ENCODE data around the gene CHST3. TPM values are rescaled to one million over a fixed set of nuclear protein-coding genes. Genes with fewer than 3 reads are reported as not detected.
"Not testable (repeated sequence)": the region's sequence is repeated elsewhere in the genome, so short reads cannot be mapped to it uniquely, and the experiment has no call there.

CHST3 gene
- total RNA-seq, 1 donor from 2014 or later, result 1.3 TPM

DNA sequence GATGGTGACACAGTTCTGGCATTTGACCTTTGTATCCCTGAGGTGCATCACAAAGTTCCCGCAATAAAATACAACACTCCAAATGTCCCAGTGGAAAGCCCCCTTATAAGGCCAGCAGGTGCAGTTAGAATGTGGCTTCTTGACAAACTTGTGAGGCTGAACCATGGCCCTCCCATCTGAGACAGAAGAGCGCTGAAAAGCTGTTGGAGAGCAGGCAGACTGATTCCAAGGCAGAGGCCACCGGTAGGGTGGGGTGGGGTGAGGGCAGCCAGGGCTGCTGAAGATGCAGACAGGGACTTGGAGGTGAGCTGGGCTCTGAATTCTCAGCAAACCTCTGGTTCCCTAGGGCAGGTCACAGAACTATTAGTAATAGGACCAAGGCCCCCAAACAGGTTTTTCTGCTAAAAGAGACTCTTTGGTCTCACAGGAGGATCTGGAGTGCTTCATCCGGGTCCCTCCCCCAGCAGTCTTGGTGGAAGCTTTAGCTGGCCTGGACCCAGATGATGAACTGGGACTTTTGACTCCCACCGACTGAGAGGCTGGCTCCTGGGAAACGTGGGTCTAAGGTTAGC is 15.6 kb upstream of the CHST3 start:
- ATAC-seq (no peak), DNase-seq (ENCODE audit: low spot score) (no peak)

DNA sequence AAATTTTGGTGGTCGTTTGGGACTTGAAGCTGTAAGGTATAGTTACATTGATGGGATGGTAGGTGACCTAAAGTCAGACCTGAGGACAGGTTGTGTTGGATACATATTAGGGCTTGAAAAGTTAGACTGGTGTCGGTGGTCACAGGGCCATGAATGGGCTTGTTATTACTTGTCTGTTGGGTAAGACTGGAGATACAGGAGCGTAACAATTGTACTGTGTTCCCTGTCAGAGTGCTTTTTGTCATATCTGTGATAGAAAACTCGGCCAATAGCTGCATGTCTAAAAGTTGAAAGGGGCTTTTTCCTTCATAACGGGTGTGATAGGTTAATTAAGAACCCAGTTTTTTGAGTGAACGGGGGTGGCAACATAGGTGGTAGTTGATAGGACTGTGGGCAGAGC is 13.5 kb upstream of the CHST3 start:
- no peak for DNase-seq (ENCODE audit: low spot score)

DNA sequence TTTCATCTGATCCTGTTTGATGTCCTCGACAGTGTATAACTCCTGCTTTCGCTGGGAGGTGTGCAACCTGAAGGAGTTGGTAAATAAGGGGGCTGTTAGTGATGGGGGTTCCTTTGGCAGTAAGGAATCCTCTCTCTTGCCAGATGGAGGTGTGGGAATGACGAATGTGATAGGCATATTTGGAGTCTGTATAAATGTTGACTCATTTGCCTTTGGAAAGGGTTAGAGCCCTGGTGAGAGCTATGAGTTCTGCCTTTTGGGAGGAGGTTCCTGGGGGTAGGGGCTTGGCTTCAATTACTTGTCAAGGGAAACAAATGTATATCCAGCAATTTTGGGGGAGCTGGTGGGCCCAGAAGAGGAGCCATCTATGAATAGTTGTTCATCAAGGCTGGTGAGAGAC is 11.4 kb upstream of the CHST3 start:
- DNase-seq (ENCODE audit: low spot score), result no peak

More for the DNA sequence above, 13.5 kb upstream of the CHST3 start:
- ATAC-seq, result no peak

DNA sequence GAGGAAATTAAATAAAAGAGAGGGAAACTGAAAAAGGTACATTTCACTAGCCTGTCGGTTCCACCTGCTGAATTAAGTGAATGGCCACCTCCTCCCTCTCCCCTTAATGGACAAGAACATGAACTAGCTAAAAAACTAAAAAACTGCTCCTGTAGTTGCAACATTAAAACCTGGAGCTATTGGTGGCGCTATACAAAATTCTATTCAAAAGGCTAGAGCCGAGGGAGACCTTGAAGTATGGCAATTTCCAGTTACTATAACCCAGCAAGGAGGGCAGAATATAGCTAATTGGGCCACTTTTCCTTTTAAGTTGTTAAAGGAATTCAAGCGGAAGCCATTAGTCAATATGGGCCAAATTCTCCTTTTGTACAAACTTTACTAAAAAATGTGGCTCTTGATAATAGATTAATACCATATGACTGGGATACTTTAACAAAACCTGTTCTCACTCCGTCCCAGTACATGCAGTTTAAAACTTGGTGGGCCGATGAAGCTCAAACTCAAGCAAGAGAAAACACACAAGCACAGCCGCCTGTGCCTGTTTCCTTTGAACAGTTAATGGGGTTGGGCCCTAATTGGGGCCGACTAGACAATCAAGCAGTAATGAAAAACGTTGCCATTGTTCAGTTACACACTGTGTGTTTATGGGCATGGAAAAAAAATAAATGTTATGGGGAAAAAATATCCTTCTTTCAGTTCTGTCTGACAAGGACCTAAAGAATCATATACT is 6.5 kb upstream of the CHST3 start:
- ATAC-seq (no peak), DNase-seq (ENCODE audit: low spot score) (no peak)

More for the DNA sequence above, 11.4 kb upstream of the CHST3 start:
- no peak for ATAC-seq

DNA sequence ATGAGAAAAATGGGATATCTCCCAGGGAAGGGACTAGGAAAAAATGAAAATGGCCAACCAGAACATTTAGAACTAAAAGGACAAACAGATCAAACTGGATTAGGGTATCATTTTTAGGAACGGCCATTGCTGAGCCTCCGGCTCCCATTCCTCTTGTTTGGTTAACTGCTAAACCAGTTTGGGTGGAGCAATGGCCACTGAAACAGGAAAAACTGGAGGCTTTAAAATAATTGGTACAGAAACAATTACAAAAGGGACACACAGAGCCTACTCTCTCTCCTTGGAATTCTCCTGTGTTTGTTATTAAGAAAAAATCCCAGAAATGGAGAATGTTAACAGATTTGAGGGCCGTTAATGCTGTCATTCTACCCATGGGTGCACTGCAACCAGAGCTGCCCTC is 4.7 kb upstream of the CHST3 start:
- no peak for ATAC-seq
- DNase-seq (ENCODE audit: low spot score), result no peak

DNA sequence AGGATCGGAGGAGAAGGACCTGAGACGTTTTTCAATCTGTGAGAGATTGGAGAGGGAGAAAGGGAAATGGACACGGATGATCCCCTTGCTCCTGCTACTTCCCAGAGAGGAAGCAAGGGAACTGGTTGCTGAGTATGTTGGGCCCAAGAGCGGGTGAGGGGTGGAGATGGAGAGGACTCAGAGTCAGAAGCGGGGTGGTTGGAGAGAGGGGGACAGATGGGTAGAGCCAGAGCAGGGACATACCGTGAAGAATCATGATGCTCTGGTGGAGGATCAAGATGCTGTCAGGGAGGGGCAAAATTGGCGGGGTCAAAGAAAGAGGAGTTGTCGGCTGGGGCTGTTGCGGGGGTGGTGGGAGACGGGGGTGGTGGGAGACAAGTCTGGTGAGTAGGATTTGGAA is 2.4 kb upstream of the CHST3 start:
- no peak for ATAC-seq
- DNase-seq (ENCODE audit: low spot score), result no peak

DNA sequence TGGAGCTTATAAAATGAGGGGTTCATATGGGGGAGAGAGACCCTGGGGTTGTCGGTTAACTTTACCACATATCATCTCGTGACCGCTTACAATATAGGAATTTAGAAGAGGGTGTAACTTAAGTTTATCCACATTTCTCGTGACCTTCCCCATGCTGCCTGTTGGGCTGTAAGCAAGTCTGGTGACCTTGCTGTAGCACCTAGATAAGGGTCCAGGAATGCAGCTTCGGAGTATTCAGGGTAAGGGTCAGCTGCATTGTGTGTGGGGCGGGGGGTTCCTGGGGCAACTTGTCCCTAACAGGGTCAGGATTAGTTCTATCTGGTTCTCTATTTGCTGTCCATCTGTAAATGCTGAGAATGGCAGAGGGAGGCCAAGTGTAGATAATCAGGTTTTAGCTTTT is 1.3 kb upstream of the CHST3 start:
- DNase-seq (ENCODE audit: low spot score) (no peak), ATAC-seq (no peak)

DNA sequence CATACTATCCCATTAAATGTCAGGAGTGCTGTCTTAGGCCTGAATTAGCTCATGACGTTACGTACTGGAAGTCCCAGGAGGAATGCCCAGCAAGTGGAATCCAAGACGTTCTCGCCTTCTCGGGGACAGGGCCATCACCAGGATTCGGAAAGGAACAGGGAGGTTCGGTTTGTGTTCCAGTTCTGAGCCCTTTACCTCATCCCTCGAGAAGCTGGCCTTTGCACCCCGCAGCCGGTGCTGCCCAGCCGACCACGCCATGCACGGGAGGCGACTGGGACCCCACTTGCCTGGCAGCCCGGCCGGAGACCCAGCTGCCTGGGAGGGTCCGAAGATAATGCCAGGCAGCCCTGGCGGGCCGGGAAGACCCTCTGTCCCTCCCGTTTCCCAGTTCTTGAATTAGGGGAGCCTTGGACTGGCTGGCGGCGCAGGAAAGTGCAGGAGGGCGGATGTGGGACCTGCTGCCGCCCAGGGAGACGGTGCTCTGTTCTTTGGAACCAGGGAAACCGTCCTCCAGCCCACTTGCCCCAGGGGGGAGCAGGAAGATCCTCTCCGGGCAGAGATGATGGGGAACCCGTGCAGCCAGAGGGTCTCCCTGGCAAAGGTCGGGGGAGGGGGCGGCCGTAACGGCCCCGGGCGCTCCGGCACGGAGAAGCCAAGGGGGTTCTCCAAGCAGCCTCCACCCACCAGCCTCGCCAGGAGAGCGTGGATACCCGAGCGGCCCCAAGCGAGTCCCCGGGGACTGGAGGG is 671 bp upstream of the CHST3 start:
- ATAC-seq (peak; percentile 24), DNase-seq (ENCODE audit: low spot score) (no peak)

DNA sequence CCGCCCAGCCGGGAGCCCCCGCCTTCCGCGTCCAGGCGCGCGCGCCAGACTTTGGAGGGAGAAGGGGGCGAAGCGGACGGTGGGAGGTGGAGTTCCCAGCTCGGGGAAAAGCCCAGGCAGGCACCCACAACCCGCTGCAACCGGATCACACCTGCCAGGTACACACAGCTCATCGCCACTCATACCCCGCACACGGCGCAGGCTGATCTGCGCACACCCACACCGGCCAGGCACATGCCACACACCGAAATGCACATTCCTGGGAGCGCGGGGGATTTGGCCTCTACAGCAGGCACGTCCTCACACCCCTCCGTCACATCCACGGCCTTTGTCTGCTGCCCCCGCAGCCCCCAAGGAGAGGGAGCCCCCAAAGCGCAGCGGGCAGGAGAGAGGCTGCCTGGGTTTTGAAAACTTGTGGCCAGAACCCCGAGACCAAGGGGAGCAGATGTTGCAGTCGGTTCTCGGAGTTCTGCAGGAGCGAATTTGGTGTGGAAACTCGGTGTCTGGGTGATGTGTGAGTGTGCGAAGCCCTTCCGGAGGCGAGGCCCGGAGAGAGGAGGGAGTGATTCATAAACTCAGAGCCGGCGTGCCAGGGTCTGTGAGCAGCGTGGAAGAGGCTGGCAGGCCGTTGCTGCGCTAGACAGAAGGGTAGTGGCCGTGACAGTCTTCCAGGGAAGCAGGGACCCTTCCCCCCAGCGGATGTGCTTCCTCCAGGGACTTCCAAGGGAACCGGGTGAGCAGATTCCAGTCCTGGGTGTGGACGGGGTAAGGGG is 734 bp downstream of the CHST3 start:
- ATAC-seq (peak; percentile 14), DNase-seq (ENCODE audit: low spot score) (no peak)

DNA sequence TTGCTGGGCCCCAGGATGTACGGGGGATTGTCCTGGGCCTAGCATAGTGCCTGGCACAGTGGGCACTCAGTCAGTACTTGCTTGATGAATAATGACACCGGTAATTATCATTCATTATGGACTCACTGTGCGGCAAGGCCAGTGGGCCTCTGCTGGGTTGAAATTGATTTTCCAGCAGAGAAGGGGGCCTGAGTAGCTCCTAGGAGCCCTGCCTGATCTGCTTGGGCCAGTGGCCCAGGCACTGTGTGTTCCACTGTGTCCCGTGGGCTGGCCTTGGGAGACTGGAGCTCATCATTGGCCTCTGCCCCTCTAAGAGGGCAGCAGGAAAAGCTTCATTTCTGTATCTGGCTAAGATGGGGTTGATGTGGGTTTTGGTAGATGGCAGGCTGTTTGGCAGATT is 1.4 kb downstream of the CHST3 start:
- DNase-seq (ENCODE audit: low spot score) (no peak), ATAC-seq (no peak)

DNA sequence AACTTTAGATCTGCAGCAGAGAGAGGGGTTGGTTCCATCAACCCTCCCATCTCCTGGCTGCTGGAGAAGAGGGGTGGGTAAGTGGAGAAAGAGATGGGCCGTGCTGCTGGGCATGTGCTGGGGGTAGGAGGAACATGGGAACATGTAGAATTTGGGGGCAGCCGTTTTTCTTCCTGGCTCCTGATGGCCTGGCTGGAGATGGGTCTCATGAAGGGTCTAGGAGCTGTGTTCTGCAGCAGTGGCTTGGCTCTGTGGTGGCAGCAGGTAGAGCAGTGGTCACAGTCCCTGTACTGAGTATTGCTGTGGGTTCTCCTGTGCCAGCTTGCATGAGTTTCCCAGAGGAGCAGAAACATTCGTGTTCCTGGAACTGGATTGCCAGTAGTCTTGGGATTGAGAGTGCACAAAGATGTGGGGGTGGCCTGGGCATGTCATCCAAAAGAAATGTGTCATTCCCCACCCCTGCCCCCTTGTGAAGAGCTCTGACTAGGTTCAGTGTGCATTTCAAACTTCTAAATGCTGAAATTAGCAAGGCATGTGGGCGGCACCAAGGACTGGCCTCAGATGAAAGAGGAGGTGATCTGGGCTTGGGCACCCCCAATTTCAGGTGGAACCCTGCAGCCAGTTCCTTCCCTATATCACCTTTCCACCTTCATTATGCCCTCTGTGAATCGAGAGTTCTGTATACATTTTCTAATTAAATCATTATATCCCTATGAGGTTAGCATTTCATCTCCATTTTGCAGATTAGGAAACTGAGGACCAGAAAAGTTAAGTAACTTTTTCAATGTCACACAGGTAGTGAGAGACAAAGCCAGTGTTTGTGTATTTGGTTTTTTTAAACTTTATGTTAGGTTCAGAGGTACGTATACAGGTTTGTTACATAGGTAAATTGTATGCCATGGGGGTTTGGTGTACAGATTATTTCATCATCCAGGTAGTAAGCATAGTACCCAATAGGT is 2.1 kb downstream of the CHST3 start:
- DNase-seq (ENCODE audit: low spot score), result no peak

DNA sequence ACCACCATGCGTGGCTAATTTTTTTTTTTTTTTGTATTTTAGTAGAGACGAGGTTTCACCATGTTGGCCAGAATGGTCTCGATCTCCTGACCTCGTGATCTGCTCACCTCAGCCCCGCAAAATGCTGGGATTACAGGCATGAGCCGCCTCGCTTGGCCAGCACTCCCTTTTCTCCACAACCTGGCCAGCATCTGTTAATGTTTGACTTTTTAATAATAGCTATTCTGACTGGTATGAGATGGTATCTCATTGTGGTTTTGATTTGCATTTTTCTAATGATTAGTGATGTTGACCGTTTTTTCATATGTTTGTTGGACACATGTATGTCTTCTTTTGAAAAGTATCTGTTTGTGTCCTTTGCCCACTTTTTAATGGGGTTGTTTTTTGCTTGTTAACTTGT is 3.8 kb downstream of the CHST3 start:
- not testable (repeated sequence) for ATAC-seq

More for the DNA sequence above, 2.1 kb downstream of the CHST3 start:
- no peak for ATAC-seq

DNA sequence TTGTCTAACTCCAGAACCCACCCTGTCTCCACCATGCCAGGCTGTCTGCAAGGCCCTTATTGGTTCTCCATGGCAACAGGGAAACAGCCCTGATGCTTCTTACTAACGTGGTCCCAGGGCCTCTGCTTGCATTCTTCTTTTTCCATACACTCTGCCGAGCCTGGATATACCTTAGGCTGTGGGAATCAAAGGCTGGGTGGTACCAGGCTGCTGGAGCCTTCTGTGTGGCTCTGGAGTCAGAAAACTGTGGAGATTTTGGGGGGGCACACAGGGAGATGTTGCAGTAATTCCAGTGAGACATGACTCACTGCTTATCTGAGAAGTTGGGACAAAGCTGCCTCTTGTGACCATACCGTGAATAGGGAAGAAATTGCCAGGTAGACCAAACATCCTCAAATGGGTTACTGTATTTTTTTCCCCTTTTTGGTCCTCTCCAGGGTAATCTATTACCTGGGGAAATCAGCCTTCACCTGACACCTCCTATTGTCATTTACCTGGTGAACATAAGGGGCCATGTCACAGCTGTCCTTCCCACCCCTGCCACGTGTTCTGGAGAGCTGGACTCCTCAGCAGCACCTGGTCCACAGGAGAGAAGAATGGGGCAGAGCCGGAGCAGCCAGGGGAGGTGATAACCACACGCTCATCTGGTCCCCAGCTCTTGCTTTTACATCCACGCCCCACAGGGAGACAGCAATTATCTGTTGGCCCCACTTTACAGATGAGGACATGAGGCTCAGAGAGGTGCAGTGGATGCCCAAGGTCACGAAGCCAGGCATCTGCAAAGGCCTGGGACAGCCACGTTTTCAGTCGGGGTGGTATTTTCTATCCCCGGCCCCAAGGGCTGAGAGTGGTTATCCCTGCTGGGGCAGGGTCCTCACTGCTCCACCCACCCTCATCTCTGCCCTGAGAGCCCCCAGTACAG is 4.6 kb downstream of the CHST3 start:
- DNase-seq (ENCODE audit: low spot score) (no peak), ATAC-seq (no peak)

More for the DNA sequence above, 3.8 kb downstream of the CHST3 start:
- not testable (repeated sequence) for DNase-seq (ENCODE audit: low spot score)

DNA sequence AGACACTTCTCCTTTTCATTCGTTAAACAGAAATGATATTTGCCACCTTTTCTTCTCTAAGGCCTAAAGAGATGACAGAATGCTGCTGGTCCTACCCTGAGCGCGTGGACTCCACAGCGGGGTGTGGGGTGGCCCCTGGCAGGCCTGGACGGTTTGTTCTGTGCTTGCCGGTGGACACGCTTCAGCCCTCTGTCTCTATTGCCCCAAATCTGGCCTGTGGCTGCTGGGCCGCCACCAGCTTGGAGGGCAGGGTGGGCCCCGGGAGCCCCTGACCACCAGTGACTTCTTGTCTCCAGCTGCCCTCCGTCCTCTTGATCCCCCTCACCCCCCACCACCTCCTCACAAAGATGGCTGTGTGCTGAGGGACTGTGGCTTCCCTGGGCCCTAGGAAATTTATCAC is 5.7 kb downstream of the CHST3 start:
- DNase-seq (ENCODE audit: low spot score) (no peak), ATAC-seq (no peak)

DNA sequence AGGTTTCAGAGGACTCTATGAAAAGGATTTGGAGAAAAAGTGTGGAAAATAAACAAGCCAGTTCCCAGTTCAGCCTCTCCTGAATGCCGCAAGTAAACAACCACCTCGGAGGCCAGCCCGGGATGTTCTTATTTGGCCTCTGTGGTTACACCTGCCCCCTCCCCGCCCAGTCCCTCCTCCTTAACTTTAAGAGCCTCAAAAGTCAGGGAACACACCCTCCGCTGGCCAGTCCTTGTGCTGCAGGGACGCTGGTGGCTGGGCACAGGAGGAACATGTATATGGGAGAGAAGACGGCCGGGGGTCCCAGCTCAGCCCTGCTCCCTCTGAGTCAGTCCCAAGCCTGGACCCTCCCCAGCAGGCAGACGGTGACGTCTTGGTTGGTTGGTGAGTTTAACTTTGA is 6.1 kb downstream of the CHST3 start:
- ATAC-seq, result no peak
- no peak for DNase-seq (ENCODE audit: low spot score)

DNA sequence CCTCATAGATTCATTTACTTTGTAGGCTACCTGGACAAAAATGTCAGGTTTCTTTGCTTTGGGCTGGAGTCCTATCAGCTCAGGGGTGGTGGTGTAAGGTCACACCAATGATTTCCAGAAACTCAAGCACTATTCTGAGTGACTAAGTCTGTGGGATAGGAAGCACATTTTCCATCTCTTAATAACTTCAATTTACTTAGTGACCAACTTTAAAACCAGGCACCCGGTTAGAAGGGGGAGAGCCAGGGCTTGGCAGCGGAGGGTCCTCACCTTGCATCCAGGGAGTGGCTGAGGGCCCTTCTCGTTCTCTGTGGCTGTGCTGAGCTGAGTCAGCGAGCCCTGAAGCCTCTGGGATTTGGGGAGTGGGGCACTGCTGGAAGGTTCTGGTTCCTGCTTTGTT is 6.7 kb downstream of the CHST3 start:
- DNase-seq (ENCODE audit: low spot score) (no peak), ATAC-seq (no peak)

DNA sequence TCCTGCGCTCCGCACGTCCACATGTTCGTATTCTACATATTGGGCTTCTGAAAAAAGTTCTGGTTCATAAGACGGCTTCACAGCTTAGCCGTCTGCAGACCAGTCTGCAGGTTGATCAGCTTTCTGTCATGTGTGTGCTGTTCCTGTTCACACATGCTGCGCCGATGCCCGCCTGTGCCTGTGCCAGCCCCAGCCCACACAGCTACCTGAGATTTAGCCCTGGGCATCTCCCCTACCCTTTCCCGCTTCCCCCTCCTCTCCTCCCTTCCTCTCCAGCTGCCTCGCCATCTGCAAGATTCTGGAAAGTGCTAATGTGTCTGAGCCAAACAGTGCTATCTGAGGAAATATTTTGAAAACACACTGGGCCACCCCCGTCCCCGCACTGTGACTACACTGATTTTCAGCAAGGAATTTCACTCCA is 7.1 kb downstream of the CHST3 start:
- ATAC-seq (no peak), DNase-seq (ENCODE audit: low spot score) (no peak)

DNA sequence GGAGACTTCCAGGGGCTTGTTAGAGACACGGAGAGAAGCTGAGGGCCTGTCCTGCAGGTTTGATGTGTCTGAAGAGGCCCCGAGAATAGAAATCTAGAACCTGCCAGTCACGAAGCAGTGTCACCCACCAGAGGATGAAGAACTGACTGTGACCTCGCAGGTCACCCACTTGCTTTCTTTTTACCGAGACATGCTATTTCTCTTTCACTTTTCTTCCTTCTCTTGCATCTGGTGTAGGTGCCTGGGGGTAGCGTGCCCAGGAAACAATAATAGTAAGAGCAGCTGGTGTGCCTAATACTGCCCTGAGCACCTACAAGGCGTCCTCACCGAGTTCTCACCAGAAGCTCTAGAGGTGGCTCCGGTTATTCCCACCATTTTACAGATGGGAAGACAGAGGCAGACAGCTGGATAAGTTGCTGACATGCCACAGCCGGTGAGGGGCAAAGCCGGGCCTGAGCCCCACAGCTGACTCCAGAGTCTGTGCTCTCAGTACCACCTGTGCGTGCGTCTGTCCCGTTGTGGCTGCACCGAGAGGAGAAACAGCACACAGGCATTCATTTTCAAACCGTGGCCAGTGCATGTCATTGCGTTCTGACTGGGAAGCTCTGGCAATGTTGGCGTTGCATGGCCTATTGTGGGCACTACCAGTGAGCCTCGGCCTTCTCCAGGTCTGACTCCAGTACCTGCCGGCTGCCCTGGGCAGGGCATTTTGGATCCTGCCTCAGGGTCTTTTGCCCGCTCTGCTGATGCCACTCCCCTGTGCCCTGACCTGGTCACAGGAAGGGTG is 7.8 kb downstream of the CHST3 start:
- DNase-seq (ENCODE audit: low spot score), result no peak
- ATAC-seq, result no peak
